DND-41 (cell line): ENCODE data around the gene FCRL3.

Experiments
- EZH2 ChIP-seq: IDR thresholded peaks from 3 replicates; pipeline ENCODE4 v1.6.1; 2012; ENCODE audit warnings: borderline replicate concordance, low read depth, mild to moderate bottlenecking, moderate library complexity, low read length, inconsistent platforms; ENCODE audit not compliant: severe bottlenecking
- TF ChIP-seq, protein P1 (sequence below): IDR thresholded peaks from 2 replicates; pipeline ENCODE4 v1.5.1; 2012; ENCODE audit warnings: borderline replicate concordance, low read length, moderate library complexity, mild to moderate bottlenecking; ENCODE audit not compliant: poor library complexity, severe bottlenecking; ENCODE audit errors: extremely low read depth

DNA sequence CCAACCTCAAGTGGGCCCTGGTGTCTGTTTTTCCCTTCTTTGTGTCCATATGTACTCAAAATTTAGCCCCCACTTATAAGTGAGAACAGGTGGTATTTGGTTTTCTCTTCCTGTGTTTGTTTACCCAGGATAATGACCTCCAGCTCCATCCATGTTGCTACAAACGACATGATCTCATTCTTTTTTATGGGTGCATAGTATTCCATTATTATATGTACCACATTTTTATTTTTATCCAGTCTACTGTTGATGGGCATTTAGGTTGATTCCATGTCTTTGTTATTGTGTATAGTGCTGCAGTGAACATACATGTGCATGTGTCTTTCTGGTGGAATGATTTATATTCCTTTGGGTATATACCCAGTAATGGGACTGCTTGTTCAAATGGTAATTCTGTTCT, 27.6 kb downstream of the FCRL3 start:
- TF ChIP-seq EZH2 = no peak
- TF ChIP-seq, protein P1, sequence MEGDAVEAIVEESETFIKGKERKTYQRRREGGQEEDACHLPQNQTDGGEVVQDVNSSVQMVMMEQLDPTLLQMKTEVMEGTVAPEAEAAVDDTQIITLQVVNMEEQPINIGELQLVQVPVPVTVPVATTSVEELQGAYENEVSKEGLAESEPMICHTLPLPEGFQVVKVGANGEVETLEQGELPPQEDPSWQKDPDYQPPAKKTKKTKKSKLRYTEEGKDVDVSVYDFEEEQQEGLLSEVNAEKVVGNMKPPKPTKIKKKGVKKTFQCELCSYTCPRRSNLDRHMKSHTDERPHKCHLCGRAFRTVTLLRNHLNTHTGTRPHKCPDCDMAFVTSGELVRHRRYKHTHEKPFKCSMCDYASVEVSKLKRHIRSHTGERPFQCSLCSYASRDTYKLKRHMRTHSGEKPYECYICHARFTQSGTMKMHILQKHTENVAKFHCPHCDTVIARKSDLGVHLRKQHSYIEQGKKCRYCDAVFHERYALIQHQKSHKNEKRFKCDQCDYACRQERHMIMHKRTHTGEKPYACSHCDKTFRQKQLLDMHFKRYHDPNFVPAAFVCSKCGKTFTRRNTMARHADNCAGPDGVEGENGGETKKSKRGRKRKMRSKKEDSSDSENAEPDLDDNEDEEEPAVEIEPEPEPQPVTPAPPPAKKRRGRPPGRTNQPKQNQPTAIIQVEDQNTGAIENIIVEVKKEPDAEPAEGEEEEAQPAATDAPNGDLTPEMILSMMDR = no peak
